Activated T-helper 1 cell treated with anti-CD3 and anti-CD28 coated beads, Interleukin-12 subunit alpha, Interleukin-12 subunit beta, Interleukin-2, Interleukin-4 antibody, amounts not matched to agents 30 ng/mL and 10 ng/mL and 1 ng/mL, durations not matched to agents 14 hours and 24 hours and 36 hours (primary cell): ENCODE results near the gene OR4D10. TPM values are rescaled to one million over a fixed set of nuclear protein-coding genes. Genes with fewer than 3 reads are reported as not detected.

Experiments
- total RNA-seq: library from RNA; stranded (reverse); gene quantifications from 2 replicates; pipeline ENCODE4 v1.2.3, GENCODE V29; 2022

OR4D10 gene
- total RNA-seq, 1 donor from 2014 or later: not detected

Other genes starting within 250 kb of the OR4D10 start
- not detected in 2 replicates for gene OR5AN1, start 114.4 kb upstream of the OR4D10 start, total RNA-seq
- gene OR5A2, start 46.9 kb upstream of the OR4D10 start, total RNA-seq: not detected in 2 replicates
- not detected in 2 replicates for gene OR5A1, start 36.8 kb upstream of the OR4D10 start, total RNA-seq
- not detected in 2 replicates for gene OR4D6, start 16.4 kb upstream of the OR4D10 start, total RNA-seq
- not detected in 2 replicates for gene OR4D11, start 30.3 kb downstream of the OR4D10 start, total RNA-seq
- not detected in 2 replicates for gene OR4D9, start 38.2 kb downstream of the OR4D10 start, total RNA-seq
- 40.5 and 41.7 TPM in 2 replicates for gene OSBP, start 142.5 kb downstream of the OR4D10 start, total RNA-seq
- 68.7 and 74.0 TPM in 2 replicates for gene PATL1, start 195.7 kb downstream of the OR4D10 start, total RNA-seq
- not detected in 2 replicates for gene OR10V1, start 240.5 kb downstream of the OR4D10 start, total RNA-seq